PFSK-1 (cell line): ENCODE data around the gene TNPO3.

Experiments
- POLR2AphosphoS5 ChIP-seq: IDR thresholded peaks from 2 replicates; pipeline ENCODE4 v1.6.1; 2012; ENCODE audit warnings: low read depth, mild to moderate bottlenecking, control low read depth, low read length, moderate library complexity
- REST ChIP-seq, 2 experiments: IDR thresholded peaks; 2 replicates each; pipeline versions ENCODE4 v1.6.1 to v1.8.0; 2011 to 2012; ENCODE audit warnings: low read depth in 2 of 2, low read length in 2 of 2, control low read depth in 1 of 2, inconsistent platforms in 1 of 2, mild to moderate bottlenecking in 1 of 2, moderate library complexity in 1 of 2; ENCODE audit not compliant: insufficient read depth in 1 of 2
- TAF1 ChIP-seq: IDR thresholded peaks from 2 replicates; pipeline ENCODE4 v1.6.1; 2012; ENCODE audit warnings: low read length, control low read depth, borderline replicate concordance; ENCODE audit not compliant: insufficient read depth

- TF ChIP-seq REST (IDR thresholded peaks at IDR 0.05; ENCODE audit: insufficient read depth in 1 of 2, low read depth in 2 of 2, low read length in 2 of 2) (no peak), POLR2AphosphoS5 (no peak), TAF1 (no peak)
Observed at GRCh38 chr7:129041142-129042085, 13.5 kb downstream of the TNPO3 start.
